ENCODE measurements around the gene ELMO2.

The ELMO2 gene

GRCh38 chr20:46351357-46352058 is 54.9 kb downstream of the ELMO2 start:
- peak; percentile 36 for DNase-seq (ENCODE audit: low read depth, low spot score)

GRCh38 chr20:46350986-46351267 is 55.5 kb downstream of the ELMO2 start:
- no peak for DNase-seq (ENCODE audit: low read depth, low spot score)

- DNase-seq (ENCODE audit: low read depth, low spot score), result peak; percentile 96
Measured at GRCh38 chr20:46350201-46350985, 56.0 kb downstream of the ELMO2 start.

GRCh38 chr20:46349742-46350056 is 56.7 kb downstream of the ELMO2 start:
- DNase-seq (ENCODE audit: low read depth, low spot score), result no peak

- DNase-seq (ENCODE audit: low read depth, low spot score), result peak; percentile 77
Measured at GRCh38 chr20:46349035-46349741, 57.2 kb downstream of the ELMO2 start.

- peak; percentile 71 for DNase-seq (ENCODE audit: low read depth, low spot score)
Measured at GRCh38 chr20:46347841-46348803, 58.3 kb downstream of the ELMO2 start.

GRCh38 chr20:46346770-46347169 is 59.6 kb downstream of the ELMO2 start:
- no peak for DNase-seq (ENCODE audit: low read depth, low spot score)

GRCh38 chr20:46344488-46345162 is 61.8 kb downstream of the ELMO2 start:
- DNase-seq (ENCODE audit: low read depth, low spot score), result no peak

- DNase-seq (ENCODE audit: low read depth, low spot score), result no peak
Measured at GRCh38 chr20:46343975-46344357, 62.4 kb downstream of the ELMO2 start.

GRCh38 chr20:46343348-46343974 is 63.0 kb downstream of the ELMO2 start:
- no peak for DNase-seq (ENCODE audit: low read depth, low spot score)

- DNase-seq (ENCODE audit: low read depth, low spot score), result no peak
Measured at GRCh38 chr20:46342451-46343347, 63.7 kb downstream of the ELMO2 start.

GRCh38 chr20:46342010-46342378 is 64.4 kb downstream of the ELMO2 start:
- no peak for DNase-seq (ENCODE audit: low read depth, low spot score)

GRCh38 chr20:46341074-46342009 is 65.1 kb downstream of the ELMO2 start:
- peak; percentile 21 for DNase-seq (ENCODE audit: low read depth, low spot score)

- no peak for DNase-seq (ENCODE audit: low read depth, low spot score)
Measured at GRCh38 chr20:46339037-46339436, 67.4 kb downstream of the ELMO2 start.

- no peak for DNase-seq (ENCODE audit: low read depth, low spot score)
Measured at GRCh38 chr20:46336735-46337134, 69.7 kb downstream of the ELMO2 start.

- no peak for DNase-seq (ENCODE audit: low read depth, low spot score)
Measured at GRCh38 chr20:46334303-46334904, 72.0 kb downstream of the ELMO2 start.

- no peak for DNase-seq (ENCODE audit: low read depth, low spot score)
Measured at GRCh38 chr20:46333161-46333991, 73.0 kb downstream of the ELMO2 start.
